ENCODE data around the gene ARPC2. TPM values are rescaled to one million over a fixed set of nuclear protein-coding genes. Genes with fewer than 3 reads are reported as not detected.

The ARPC2 gene
- total RNA-seq, 1 experiment from 2014 or later = 213 TPM

- Histone ChIP-seq H3K27me3 (ENCODE audit: low read length) (no peaks in the 10 kb centered on the region), H3K36me3 (ENCODE audit: low read depth, low read length) (0 out of 2 replicates have a peak, but pooled peaks cover 2% of the 10 kb centered on the region), H3K4me1 (ENCODE audit: insufficient read depth, low read length) (peaks cover 79% of the 10 kb centered on the region), H3K27ac (ENCODE audit: low read length) (peak overlapping the region; percentile 98), H3K9me3 (ENCODE audit: low read length) (no peaks in the 10 kb centered on the region), H2AFZ (ENCODE audit: low read length) (no peak overlapping the region), H3K4me3 (ENCODE audit: low read length) (peak overlapping the region; percentile 56; the same call in 1 of the 2 replicates), H3F3A (ENCODE audit: low read length, unreplicated experiment) (peaks cover 6% of the 10 kb centered on the region), H3K9ac (ENCODE audit: low read length) (peak overlapping the region; percentile 79), H3K79me2 (ENCODE audit: low read length) (peaks cover 42% of the 10 kb centered on the region), H3K4me2 (ENCODE audit: low read length) (peak overlapping the region; percentile 85), H3K9me2 (replicated peaks; ENCODE audit: low read length) (no peaks in the 10 kb centered on the region), H4K20me1 (ENCODE audit: low read length) (no peaks in the 10 kb centered on the region)
- ChIA-PET POLR2A (ENCODE audit: unreplicated experiment) (no interaction called here), CTCF (no interaction called here)
- DNase-seq (peak; percentile 52), ATAC-seq (no peak)
- BruUV-seq (replicated peaks) = no TSS peak
- no peak for TF ChIP-seq EZH2phosphoT487 (IDR thresholded peaks at IDR 0.05; ENCODE audit: borderline replicate concordance, low read length)
- no peak for TF ChIP-seq CTCF (conservative IDR thresholded peaks at IDR 0.05; ENCODE audit: low read depth, low read length)
- TF ChIP-seq EZH2 (IDR thresholded peaks at IDR 0.05; ENCODE audit: low read length, unreplicated experiment) = no peak
- intact Hi-C loops (cut with micrococcal nuclease) = loop anchor here (5.0 kb wide), 1 partner anchor 112 kb away; the partner anchor contains the start of gene CTDSP1
Observed at GRCh38 chr2:218285604-218286003, 68.6 kb downstream of the ARPC2 start.

- CTCF ChIA-PET = interaction anchor here (0.6 to 2.0 kb wide), 4 partner anchors 14 to 119 kb away, joined by 4 to 21 read pairs (median 6); partner anchors contain the start of genes AAMP and PNKD
- ATAC-seq = peak; percentile 80
- intact Hi-C loops (cut with micrococcal nuclease) = loop anchor here (1.0 to 5.0 kb wide), 2 partner anchors 15 to 110 kb away; partner anchors contain the start of gene CTDSP1
- Histone ChIP-seq H3K79me2 (ENCODE audit: low read length) (peaks cover 54% of the 10 kb centered on the region), H3F3A (ENCODE audit: low read length, unreplicated experiment) (peaks cover 6% of the 10 kb centered on the region), H3K27ac (ENCODE audit: low read length) (peak overlapping the region; percentile 98), H3K36me3 (ENCODE audit: low read depth, low read length) (no peaks in the 10 kb centered on the region), H3K27me3 (ENCODE audit: low read length) (no peaks in the 10 kb centered on the region), H3K9me2 (replicated peaks; ENCODE audit: low read length) (no peaks in the 10 kb centered on the region), H3K9me3 (ENCODE audit: low read length) (no peaks in the 10 kb centered on the region), H4K20me1 (ENCODE audit: low read length) (no peaks in the 10 kb centered on the region), H3K4me3 (ENCODE audit: low read length) (peak overlapping the region; percentile 56), H3K9ac (ENCODE audit: low read length) (peak overlapping the region; percentile 79), H3K4me1 (ENCODE audit: insufficient read depth, low read length) (peaks cover 78% of the 10 kb centered on the region), H2AFZ (ENCODE audit: low read length) (peak overlapping the region; percentile 58), H3K4me2 (ENCODE audit: low read length) (peak overlapping the region; percentile 85)
- TF ChIP-seq EZH2phosphoT487 (IDR thresholded peaks at IDR 0.05; ENCODE audit: borderline replicate concordance, low read length) = no peak
- no peak for TF ChIP-seq CTCF (conservative IDR thresholded peaks at IDR 0.05; ENCODE audit: low read depth, low read length)
- no peak for TF ChIP-seq EZH2 (IDR thresholded peaks at IDR 0.05; ENCODE audit: low read length, unreplicated experiment)
- BruUV-seq (replicated peaks) = TSS peak; percentile 59
- peak; percentile 96 for DNase-seq
- POLR2A ChIA-PET (ENCODE audit: unreplicated experiment) = interaction anchor here (0.5 to 1.5 kb wide), 5 partner anchors 14 to 1133 kb away, joined by 3 to 13 read pairs (median 3); partner anchors contain the start of genes AAMP and PNKD
Observed at GRCh38 chr2:218286570-218287459, 69.8 kb downstream of the ARPC2 start.
